GM21723 (cell line): ENCODE results near the gene C12orf60.

ENCODE experiments used
- ATAC-seq: cut with Tn5 transposase; IDR thresholded peaks from one replicate; pipeline ENCODE4 v1.9.1; 2021; ENCODE audit warnings: mild to moderate bottlenecking, moderate library complexity; ENCODE audit not compliant: unreplicated experiment

Gene C12orf60

GRCh38 chr12:14833952-14834351 lies 30.5 kb downstream of the C12orf60 start:
- ATAC-seq: no peak

- ATAC-seq: no peak
Measured at GRCh38 chr12:14834509-14834908, 31.0 kb downstream of the C12orf60 start.

GRCh38 chr12:14836336-14837210 lies 33.1 kb downstream of the C12orf60 start:
- no peak for ATAC-seq

- ATAC-seq: no peak
Measured at GRCh38 chr12:14839262-14839661, 35.8 kb downstream of the C12orf60 start.

GRCh38 chr12:14840616-14841015 lies 37.1 kb downstream of the C12orf60 start:
- no peak for ATAC-seq

- ATAC-seq: no peak
Measured at GRCh38 chr12:14841761-14842160, 38.3 kb downstream of the C12orf60 start.

- ATAC-seq: no peak
Measured at GRCh38 chr12:14842315-14842714, 38.8 kb downstream of the C12orf60 start.

GRCh38 chr12:14843425-14843887 lies 40.0 kb downstream of the C12orf60 start, which contains the start of gene ART4:
Gene ART4 (minus strand): TSS chr12:14843526. CDS start chr12:14843113, 413 bp downstream.
- no peak for ATAC-seq

GRCh38 chr12:14844401-14844800 lies 40.9 kb downstream of the C12orf60 start:
- no peak for ATAC-seq

- ATAC-seq: peak; percentile 72
Measured at GRCh38 chr12:14845350-14845750, 41.9 kb downstream of the C12orf60 start.

GRCh38 chr12:14846042-14846587 lies 42.6 kb downstream of the C12orf60 start:
- ATAC-seq: no peak

- ATAC-seq: no peak
Measured at GRCh38 chr12:14846876-14847580, 43.6 kb downstream of the C12orf60 start.

GRCh38 chr12:14849661-14850060 lies 46.2 kb downstream of the C12orf60 start:
- no peak for ATAC-seq

- ATAC-seq: peak; percentile 84
Measured at GRCh38 chr12:14850929-14851663, 47.6 kb downstream of the C12orf60 start.

- no peak for ATAC-seq
Measured at GRCh38 chr12:14852880-14853279, 49.4 kb downstream of the C12orf60 start.

- ATAC-seq: no peak
Measured at GRCh38 chr12:14853961-14854360, 50.5 kb downstream of the C12orf60 start.

- no peak for ATAC-seq
Measured at GRCh38 chr12:14854586-14855183, 51.2 kb downstream of the C12orf60 start.

GRCh38 chr12:14858513-14858912 lies 55.0 kb downstream of the C12orf60 start:
- ATAC-seq: no peak

GRCh38 chr12:14860490-14860889 lies 57.0 kb downstream of the C12orf60 start:
- ATAC-seq: no peak

GRCh38 chr12:14868916-14869506 lies 65.5 kb downstream of the C12orf60 start:
- ATAC-seq: no peak
